Esophagus squamous epithelium (tissue), 4 donors: Measurements from ENCODE around the gene CACNA2D2.

Experiments
- CTCF ChIP-seq, 6 experiments: fragments of 450-650 bp in 4 of 6; fragments of 200-600 bp in 2 of 6; sonication (generic) in 2 of 6; IDR thresholded peaks; one replicate each; pipeline ENCODE4 v1.5.1; 2016 to 2019; ENCODE audit warnings: antibody characterized with exemption in 6 of 6, mild to moderate bottlenecking in 4 of 6, moderate library complexity in 4 of 6
- POLR2A ChIP-seq, 4 donors: fragments of 450-650 bp; IDR thresholded peaks; one replicate each; pipeline ENCODE4 v1.6.1; 2017; ENCODE audit warnings: antibody characterized with exemption in 4 of 4, mild to moderate bottlenecking in 4 of 4, moderate library complexity in 3 of 4

DNA sequence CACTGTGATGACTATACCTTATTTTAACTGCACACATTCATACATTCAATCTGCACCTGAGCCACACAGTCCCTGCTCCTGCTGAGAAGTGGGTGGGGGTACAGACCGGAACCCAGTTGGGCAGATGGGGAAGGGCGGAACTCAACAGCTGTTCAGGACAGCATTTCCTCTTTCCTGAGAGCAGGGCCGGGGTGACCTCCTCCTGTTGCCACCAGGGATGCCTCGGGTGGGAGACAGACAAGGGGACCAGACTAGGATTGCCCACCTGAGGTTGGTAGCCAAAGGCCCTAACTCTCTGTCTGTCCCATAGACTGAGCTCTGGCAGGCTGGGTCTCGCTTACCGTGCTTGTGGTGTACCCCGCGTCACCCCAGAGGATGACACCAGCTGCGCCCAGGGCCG is 184.8 kb downstream of the CACNA2D2 start:
- TF ChIP-seq CTCF (IDR thresholded peaks at IDR 0.05) (no peak), POLR2A (IDR thresholded peaks at IDR 0.05) (no peak)
